Pons (tissue), 1 donor: ENCODE measurements around the gene RAD21L1.

Source experiments
- DNase-seq: peaks from one replicate; pipeline ENCODE4 v3.0.0-alpha.2; 2016; ENCODE audit warnings: low spot score

RAD21L1 gene

DNA sequence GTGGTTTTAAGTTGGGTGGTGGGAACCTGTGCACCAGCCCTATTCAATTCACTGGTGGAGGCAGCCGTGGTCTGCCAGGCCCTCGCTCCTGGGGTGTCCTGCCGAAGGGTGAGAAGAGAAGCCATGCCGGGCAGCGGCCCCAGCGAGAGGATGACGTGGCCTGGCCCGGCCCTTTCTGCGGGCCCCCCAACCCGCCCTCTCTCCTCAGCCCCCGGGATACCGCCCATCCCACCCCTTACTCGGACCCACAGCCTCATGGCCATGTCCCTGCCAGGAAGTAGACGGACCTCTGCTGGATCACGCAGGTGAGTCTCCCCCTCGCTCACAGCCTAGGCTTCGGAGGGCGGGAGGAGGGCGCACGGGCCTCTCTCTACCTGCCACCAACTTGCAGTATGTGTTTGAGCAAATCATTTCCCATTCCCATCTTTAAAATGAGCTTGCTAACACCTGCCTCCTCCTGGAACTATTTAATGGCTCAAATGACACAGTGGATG, 70.3 kb downstream of the RAD21L1 start:
- no peak for DNase-seq

DNA sequence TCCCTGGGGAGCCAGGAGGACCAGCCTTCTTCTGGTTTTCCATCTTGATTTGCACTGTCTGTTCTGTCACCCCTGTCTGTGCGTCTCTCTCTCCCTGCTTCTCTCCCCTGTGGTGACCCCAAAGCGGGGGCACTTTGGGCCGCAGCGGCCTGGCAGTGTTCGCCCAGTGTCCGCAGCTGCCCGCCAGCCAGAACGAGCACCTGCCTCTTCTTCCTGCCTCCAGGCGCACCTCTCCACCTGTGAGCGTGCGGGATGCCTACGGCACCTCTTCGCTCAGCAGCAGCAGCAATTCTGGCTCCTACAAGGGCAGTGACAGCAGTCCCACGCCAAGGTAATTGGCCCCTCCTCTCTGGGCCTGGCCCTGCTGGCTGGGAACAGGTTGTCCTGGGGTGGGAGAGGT, 71.1 kb downstream of the RAD21L1 start:
- DNase-seq: no peak

DNA sequence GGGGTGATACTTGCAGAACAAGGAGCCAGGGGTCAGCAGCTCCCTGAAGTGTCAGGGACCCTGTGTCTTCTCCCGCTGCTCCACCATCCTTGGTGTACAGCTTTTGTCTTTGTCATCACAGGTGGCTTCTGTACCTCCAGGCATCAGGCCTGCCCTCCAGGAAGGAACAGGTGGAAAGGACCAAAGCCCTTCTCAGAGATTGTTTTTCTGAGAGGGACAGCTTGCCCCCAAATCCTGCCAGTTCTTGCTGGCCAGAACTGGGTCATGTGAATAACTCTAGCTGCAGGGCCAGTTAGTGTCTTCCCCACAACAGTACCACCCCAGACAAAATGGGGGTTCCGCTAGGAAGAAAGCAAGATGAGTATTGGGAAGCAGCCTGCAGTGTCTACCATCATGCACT, 71.6 kb downstream of the RAD21L1 start:
- no peak for DNase-seq

DNA sequence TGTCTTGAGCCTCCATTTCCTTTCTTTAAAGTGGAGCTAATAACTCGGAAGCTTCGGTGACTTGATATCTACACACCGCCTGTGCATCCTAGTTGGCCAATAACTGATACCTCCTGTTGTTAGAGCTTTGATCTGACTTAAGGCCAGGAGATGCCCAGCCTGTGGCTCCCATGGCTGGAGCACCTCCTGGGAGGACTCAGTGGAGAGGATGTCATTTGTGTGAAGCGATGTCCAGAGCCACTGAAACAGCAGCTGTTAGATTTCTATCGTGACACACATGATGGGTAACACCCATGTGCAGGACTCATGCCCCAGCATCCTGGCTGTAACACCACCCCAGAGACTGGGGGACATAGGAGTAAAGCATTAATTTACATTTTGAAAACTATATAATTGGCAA, 72.3 kb downstream of the RAD21L1 start:
- no peak for DNase-seq

GRCh38 chr20:1298888-1299511, 73.2 kb downstream of the RAD21L1 start:
- no peak for DNase-seq

- no peak for DNase-seq
These were observed 73.7 kb downstream of the RAD21L1 start for GRCh38 chr20:1299522-1299921.

GRCh38 chr20:1300083-1300840, 74.4 kb downstream of the RAD21L1 start:
- no peak for DNase-seq

DNA sequence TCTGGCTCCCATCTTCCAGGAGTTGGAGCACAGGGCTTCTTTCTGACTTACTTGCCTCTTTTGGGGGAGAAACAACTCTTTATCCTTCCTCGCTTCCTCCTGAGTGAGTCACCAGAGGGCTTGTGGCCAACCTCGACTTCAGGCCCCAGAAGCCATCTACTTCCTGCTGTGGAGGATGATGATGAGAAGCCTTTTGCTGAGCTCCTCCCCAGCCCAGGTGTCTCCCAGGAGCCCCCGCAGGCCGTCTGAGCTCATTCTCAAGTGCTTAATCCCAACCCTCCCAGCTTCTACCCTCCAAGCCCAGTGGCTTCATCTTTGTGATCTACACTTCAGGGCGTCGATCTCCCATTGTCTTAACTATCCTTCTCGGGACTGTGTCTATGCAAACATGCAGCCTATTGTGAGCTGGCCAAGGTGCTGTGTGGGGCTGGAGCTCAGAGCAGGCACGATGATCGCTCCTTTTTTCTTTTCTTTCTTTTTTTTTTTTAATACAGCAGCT, 75.2 kb downstream of the RAD21L1 start:
- DNase-seq: no peak

DNA sequence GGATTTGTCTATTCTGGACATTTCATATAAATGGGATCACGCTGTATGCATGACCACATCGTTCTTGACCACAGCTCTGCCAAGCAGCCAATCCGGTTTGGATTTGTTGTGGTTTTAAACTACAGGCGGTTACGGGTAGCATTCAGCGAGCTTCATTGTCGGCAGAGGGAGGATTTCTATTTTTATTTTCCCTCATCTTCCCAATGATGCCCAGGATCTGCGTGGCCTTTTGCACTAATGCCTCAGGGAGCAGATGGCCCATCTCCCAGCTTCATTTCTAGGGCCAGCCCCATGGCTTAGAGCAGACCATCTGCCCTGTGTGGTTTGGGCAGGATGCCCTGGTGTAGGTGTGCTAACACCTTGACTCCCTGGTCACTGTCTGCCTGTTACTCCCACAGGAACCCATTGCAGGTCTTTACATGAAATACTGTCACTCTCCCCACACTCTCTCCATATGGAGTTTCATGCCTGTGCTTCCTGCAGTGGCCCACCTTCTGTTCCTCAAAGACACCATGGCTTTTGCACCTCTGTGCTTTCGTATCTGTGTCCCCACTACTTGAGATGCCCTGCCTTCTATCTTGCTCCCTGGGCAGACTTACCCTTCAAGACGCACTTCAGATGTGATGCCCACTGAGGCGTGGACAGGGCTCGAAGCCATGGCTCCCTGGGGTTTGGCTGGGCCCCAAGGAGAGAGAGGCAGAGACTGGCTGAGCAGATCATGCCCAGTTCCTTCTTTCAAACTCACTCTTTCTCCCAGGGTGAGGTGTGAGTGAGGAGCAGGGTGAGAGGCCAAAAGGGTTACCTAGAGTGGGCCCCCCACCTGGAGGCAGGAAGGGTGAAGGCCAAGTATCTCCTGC, 77.1 kb downstream of the RAD21L1 start:
- no peak for DNase-seq

GRCh38 chr20:1304710-1305515, 79.1 kb downstream of the RAD21L1 start:
- no peak for DNase-seq
